ENCODE results near the gene TSHZ1. TPM values are rescaled to one million over a fixed set of nuclear protein-coding genes. Genes with fewer than 3 reads are reported as not detected.

Gene TSHZ1
- total RNA-seq, 1 donor: 13.1 TPM

DNA sequence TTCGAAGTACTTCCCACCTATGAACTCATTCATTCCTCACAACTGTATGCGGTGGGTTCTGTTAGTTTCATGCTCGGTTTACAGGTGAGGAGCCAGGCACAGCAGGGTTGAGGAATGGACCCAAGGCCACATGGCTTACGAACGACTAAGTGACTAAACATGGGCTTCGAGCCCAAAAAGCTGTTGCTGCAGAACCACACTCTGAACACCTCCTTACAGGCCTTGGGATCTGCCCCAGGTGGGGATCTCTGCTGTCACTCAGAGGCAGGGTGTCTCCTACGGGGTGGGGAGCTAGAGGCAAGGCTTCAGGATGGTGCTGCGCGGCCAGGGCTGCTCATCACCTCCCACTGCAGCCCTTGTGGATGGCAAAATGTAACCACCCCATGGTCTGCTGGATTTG lies 80.9 kb downstream of the TSHZ1 start:
- Histone ChIP-seq H3K4me3 (ENCODE audit: low read length) (no peak overlapping the region), H3K9me3 (ENCODE audit: low read depth, low read length) (no peaks in the 10 kb centered on the region), H3K4me1 (ENCODE audit: insufficient read depth, low read length) (no peaks in the 10 kb centered on the region), H3K27me3 (ENCODE audit: insufficient read depth, low read length) (no peaks in the 10 kb centered on the region)

DNA sequence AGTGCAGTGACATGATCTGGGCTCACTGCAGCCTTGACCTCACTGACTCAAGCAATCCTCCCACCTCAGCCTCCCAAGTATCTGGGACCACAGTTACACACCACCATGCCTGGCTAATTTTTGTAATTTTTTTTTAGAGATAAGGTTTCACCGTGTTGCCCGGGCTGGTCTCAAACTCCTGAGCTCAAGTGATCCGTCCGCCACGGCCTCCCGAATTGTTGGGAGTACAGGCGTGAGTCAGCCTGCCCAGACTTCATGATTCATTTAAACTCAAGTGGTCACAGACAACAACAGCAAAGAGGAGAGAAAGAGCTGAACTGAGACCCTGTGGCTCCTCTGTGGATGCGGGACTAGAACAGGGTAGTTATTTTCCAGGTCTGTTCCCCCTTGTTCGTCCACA lies 83.0 kb downstream of the TSHZ1 start:
- Histone ChIP-seq H3K4me1 (ENCODE audit: insufficient read depth, low read length) (no peaks in the 10 kb centered on the region), H3K27me3 (ENCODE audit: insufficient read depth, low read length) (no peaks in the 10 kb centered on the region), H3K4me3 (ENCODE audit: low read length) (no peak overlapping the region), H3K9me3 (ENCODE audit: low read depth, low read length) (no peaks in the 10 kb centered on the region)

DNA sequence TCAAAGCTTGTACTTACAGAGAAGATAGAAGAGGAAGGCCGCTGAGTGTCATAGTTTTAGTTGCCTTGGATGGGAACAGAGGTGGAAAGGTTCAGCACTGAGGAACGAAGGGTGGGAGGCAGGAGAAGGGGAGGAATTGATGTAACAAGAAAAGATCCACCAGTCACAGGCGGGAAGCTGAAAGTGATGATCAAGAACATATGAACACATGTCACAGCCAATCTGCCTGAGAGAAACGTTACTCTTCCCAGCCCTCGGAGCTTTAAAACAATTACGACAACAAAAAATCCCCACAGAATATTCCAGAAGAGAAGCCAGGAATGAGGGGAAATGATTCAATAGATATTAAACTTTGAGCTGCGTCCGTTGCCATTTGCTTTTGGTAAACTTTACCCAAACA lies 87.1 kb downstream of the TSHZ1 start:
- H3K4me1 ChIP-seq (ENCODE audit: insufficient read depth, low read length): no peaks in the 10 kb centered on the region
- H3K4me3 ChIP-seq (ENCODE audit: low read length): no peak overlapping the region
- no peaks in the 10 kb centered on the region for H3K9me3 ChIP-seq (ENCODE audit: low read depth, low read length)
- H3K27me3 ChIP-seq (ENCODE audit: insufficient read depth, low read length): no peaks in the 10 kb centered on the region

DNA sequence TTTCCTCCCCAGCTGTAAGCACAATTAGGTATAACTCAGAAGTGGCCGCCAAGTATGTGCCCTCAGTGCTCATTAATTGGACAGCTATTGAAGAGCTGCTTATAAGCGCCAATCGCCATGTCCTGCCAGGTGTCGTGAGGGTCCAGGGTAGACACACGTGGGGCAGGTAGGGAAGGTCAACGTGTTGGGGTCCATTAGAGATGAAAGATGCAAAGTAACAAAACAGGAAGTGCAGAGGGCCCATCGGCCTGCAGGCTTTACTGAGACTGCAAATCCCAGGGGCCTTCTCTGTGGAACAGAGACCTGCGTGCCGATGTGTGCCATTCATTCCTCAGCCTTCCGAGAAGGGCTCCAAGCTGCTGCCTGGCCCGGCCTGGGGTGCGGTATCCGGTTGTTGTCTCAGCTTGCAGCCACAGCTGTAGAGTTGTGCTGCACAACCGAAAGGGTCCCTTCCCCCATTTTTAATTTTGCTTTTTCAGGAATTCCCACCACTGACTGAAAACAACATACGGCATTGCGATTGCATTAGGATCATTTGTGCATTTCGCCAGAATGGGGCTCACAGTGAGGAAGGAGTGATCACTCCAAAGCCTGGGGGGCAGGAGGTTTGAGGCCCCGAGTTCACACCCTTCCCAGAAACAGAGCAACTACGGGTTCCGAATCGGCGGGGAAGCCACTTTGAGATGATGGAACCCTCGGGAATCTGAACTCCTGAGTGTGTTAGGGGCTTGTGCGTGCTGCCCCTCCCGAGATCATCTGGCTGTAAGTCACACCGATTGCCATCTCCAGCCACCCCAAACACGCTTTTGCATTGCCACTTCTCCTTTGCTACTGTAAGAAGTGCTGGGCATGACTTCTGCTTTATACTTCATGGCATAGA lies 94.3 kb downstream of the TSHZ1 start:
- H3K9me3 ChIP-seq (ENCODE audit: low read depth, low read length): no peaks in the 10 kb centered on the region
- H3K4me3 ChIP-seq (ENCODE audit: low read length): no peak overlapping the region

DNA sequence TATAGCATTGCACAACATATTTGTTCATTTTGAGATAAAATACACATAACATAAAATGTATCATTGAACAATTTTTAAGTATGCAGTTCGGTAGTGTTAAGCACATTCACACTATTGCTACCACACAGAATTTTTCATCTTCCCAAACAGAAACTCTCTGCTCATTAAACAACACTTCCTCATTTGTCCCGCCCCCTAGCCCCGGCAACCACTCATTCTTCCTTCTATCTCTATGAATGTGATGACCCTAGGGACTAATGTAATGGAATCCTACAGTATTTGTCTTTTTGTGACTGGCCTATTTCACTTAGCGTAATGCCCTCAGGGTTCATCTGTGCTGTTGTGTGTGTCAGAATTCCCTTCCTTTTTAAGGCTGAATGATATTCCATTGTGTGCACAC lies 95.4 kb downstream of the TSHZ1 start:
- H3K9me3 ChIP-seq (ENCODE audit: low read depth, low read length): no peaks in the 10 kb centered on the region
- H3K4me3 ChIP-seq (ENCODE audit: low read length): no peak overlapping the region
- peaks cover 4% of the 10 kb centered on the region for H3K4me1 ChIP-seq (ENCODE audit: insufficient read depth, low read length)
- H3K27me3 ChIP-seq (ENCODE audit: insufficient read depth, low read length): no peaks in the 10 kb centered on the region

More for the DNA sequence above, 94.3 kb downstream of the TSHZ1 start:
- H3K27me3 ChIP-seq (ENCODE audit: insufficient read depth, low read length): no peaks in the 10 kb centered on the region
- H3K4me1 ChIP-seq (ENCODE audit: insufficient read depth, low read length): peaks cover 4% of the 10 kb centered on the region

DNA sequence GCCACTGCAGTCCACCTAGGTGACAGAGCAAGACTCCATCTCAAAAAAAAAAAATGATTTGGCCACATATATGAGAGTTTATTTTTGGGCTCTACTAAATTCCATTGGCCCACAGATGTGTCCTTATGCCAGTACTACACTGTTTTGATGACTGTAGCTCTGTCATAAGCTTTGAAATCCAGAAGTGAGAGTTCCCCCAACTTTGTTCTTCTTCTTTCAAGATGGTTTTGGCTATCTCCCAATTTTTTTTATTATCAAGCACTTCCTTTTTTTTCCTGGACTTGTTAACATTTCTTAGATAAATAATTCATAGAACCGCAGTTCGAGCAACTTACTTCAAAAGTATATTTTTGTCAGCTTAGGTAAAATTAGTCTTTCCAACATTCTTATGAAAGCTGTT lies 96.9 kb downstream of the TSHZ1 start:
- H3K27me3 ChIP-seq (ENCODE audit: insufficient read depth, low read length): no peaks in the 10 kb centered on the region
- H3K4me1 ChIP-seq (ENCODE audit: insufficient read depth, low read length): peaks cover 4% of the 10 kb centered on the region
- H3K4me3 ChIP-seq (ENCODE audit: low read length): no peak overlapping the region
- H3K9me3 ChIP-seq (ENCODE audit: low read depth, low read length): no peaks in the 10 kb centered on the region

DNA sequence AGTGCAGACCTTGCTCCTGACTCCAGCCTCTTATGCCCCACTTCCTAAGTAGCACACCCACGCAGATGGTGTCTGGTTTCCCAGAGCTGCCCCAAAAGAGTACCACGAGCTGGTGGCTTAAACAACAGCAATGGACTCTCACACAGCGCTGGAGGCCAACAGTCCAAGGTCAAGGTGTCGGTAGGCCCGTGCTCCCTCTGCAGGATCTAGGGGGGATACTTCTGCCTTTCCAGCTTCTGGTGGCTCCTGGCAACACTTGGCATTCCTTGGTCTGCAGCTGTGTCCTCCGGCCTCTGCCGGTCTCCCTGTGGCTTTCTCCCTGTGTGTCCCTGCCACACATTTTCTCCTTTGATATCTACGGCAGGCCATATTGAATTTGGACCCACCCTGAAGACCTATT lies 99.0 kb downstream of the TSHZ1 start:
- H3K9me3 ChIP-seq (ENCODE audit: low read depth, low read length): no peaks in the 10 kb centered on the region

DNA sequence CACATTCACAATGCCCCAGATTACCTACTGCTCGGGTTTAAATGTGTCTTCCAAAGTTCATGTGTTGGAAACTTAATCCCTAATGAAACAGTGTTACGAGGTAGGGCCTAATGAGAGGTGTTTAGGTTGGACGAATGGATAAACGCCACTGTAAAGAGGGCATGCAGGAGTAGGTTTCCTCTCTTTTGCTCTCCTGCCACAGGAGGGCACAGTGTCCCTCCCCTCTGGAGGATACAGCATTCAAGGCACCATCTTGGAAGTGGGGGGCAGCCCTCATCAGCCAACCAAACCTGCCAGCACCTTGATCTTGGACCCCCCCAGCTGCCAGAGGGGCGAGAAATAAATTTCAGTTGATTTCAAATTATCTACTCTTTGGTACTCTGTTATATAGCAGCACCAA lies 103.5 kb downstream of the TSHZ1 start:
- Histone ChIP-seq H3K4me1 (ENCODE audit: insufficient read depth, low read length) (no peaks in the 10 kb centered on the region), H3K27me3 (ENCODE audit: insufficient read depth, low read length) (no peaks in the 10 kb centered on the region), H3K9me3 (ENCODE audit: low read depth, low read length) (no peaks in the 10 kb centered on the region), H3K4me3 (ENCODE audit: low read length) (no peak overlapping the region)

More for the DNA sequence above, 99.0 kb downstream of the TSHZ1 start:
- no peak overlapping the region for H3K4me3 ChIP-seq (ENCODE audit: low read length)
- H3K27me3 ChIP-seq (ENCODE audit: insufficient read depth, low read length): no peaks in the 10 kb centered on the region
- H3K4me1 ChIP-seq (ENCODE audit: insufficient read depth, low read length): peaks cover 4% of the 10 kb centered on the region

DNA sequence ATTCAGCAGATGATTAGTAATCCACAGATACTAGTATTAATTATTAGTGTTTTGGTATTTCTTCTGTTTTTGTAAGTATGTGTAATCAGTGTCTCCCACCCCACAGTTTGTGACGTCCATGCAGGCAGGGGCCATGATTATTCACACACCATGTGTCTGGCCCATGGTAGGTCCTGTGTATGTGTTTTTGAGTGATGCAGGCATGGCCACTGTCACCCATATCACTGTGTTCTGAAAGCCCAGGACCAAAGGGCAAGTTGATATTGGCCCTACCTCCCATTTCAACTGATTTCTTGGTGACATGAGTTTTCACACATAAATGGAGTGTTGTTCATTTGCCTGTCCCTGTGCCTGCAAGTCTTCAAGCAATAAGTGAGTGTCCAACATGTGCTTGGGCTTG lies 104.0 kb downstream of the TSHZ1 start:
- no peaks in the 10 kb centered on the region for H3K9me3 ChIP-seq (ENCODE audit: low read depth, low read length)

DNA sequence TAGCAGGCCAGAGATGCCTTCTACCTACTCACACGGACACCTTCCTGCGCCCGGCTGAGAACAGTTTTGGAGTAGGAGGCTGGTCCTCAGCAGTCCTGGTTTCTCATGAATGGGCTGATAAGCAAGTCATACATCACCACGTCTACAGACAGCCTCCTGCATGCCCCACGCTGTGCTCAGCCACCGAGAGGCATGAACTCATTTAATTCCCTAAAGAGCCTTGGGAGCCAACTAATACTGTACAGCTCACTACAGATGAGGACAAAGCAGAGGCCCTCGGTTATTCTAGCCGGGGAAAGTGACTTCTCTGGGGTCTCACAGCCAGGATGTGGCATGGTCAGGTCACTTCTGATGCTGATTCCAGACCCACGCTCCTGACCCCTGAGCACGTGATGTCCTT lies 105.6 kb downstream of the TSHZ1 start:
- H3K4me1 ChIP-seq (ENCODE audit: insufficient read depth, low read length): no peaks in the 10 kb centered on the region
- no peak overlapping the region for H3K4me3 ChIP-seq (ENCODE audit: low read length)
- no peaks in the 10 kb centered on the region for H3K27me3 ChIP-seq (ENCODE audit: insufficient read depth, low read length)
- no peaks in the 10 kb centered on the region for H3K9me3 ChIP-seq (ENCODE audit: low read depth, low read length)

More for the DNA sequence above, 104.0 kb downstream of the TSHZ1 start:
- no peak overlapping the region for H3K4me3 ChIP-seq (ENCODE audit: low read length)
- no peaks in the 10 kb centered on the region for H3K27me3 ChIP-seq (ENCODE audit: insufficient read depth, low read length)
- H3K4me1 ChIP-seq (ENCODE audit: insufficient read depth, low read length): no peaks in the 10 kb centered on the region

DNA sequence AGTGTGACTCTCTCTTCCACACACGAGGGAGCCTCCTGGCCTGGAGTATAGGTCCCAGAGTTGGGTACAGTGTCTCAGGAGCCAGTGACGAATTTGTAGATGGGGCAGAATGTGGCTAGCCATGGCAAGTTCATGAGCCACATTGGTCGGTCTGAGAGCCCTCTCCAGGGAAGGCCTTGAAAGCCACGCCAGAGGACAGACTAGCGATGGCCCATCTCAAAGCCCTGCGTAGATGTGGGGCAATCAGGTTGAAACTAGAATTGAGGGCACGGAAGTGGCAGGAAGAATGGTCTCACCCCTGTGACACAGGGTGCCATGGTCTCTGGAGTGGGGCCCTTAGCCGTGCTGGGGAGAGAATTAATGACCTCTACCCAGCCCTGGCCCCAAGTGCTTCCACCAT lies 106.2 kb downstream of the TSHZ1 start:
- no peaks in the 10 kb centered on the region for H3K27me3 ChIP-seq (ENCODE audit: insufficient read depth, low read length)
- H3K9me3 ChIP-seq (ENCODE audit: low read depth, low read length): no peaks in the 10 kb centered on the region
- no peak overlapping the region for H3K4me3 ChIP-seq (ENCODE audit: low read length)
- H3K4me1 ChIP-seq (ENCODE audit: insufficient read depth, low read length): no peaks in the 10 kb centered on the region

DNA sequence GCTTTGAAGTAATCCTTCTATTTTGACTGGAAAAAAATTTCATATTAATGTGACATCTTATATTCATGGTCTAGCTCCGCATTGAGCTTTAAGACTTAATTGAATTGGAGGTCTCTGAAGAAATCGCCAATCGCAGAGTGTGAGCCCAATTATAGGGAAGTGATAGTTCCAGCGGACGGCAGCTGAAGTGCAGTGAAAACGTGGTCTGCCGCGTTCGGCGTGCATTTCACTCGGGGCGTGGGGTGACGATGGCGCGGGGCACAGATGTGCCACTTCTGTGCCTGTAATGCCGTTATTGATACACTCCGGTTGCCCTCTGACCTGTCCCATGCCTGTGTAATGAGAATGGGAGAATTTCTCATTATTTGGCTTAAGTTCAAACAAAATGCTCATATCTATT lies 106.7 kb downstream of the TSHZ1 start:
- Histone ChIP-seq H3K4me3 (ENCODE audit: low read length) (no peak overlapping the region), H3K4me1 (ENCODE audit: insufficient read depth, low read length) (no peaks in the 10 kb centered on the region), H3K27me3 (ENCODE audit: insufficient read depth, low read length) (no peaks in the 10 kb centered on the region), H3K9me3 (ENCODE audit: low read depth, low read length) (no peaks in the 10 kb centered on the region)

DNA sequence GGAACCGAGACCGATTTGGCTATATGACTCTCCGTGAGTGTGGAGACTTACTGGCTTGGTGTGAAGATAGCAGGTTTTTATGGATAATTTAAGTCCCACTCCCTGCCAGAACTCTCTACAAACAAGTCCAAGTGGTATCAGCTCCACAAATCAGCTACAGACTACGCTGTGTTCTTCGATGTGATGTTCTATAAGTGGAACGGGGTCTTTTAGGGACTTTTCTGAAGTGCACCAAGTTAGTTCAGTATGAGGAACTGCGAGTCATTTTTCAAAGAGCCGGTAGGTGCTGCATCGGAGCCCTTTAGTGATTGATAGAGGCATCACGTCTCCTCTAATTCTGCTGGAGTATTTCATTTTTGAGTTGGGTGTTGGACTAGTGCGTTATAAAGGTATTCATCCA lies 107.1 kb downstream of the TSHZ1 start:
- H3K9me3 ChIP-seq (ENCODE audit: low read depth, low read length): no peaks in the 10 kb centered on the region
- H3K4me3 ChIP-seq (ENCODE audit: low read length): no peak overlapping the region
- no peaks in the 10 kb centered on the region for H3K27me3 ChIP-seq (ENCODE audit: insufficient read depth, low read length)
- H3K4me1 ChIP-seq (ENCODE audit: insufficient read depth, low read length): no peaks in the 10 kb centered on the region

DNA sequence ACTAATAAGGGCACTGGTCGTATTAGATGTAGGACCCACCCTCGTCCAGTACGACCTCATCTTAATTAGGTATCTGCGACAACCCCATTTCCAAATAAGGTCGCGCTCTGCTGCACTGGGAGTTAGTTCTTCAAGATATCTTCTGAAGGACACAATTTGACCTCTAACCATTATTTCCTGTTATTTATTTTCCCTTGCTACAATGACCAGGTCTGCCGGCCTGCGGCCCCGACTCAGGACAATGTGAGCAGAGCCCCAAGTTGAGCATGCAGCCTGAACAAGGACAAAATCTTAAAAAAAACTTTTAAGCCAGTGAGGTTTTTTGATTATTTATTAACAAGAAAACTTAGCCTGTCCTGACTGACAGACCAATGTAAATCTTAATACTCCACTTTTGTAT lies 109.3 kb downstream of the TSHZ1 start:
- Histone ChIP-seq H3K9me3 (ENCODE audit: low read depth, low read length) (no peaks in the 10 kb centered on the region), H3K4me3 (ENCODE audit: low read length) (no peak overlapping the region), H3K27me3 (ENCODE audit: insufficient read depth, low read length) (no peaks in the 10 kb centered on the region), H3K4me1 (ENCODE audit: insufficient read depth, low read length) (no peaks in the 10 kb centered on the region)

DNA sequence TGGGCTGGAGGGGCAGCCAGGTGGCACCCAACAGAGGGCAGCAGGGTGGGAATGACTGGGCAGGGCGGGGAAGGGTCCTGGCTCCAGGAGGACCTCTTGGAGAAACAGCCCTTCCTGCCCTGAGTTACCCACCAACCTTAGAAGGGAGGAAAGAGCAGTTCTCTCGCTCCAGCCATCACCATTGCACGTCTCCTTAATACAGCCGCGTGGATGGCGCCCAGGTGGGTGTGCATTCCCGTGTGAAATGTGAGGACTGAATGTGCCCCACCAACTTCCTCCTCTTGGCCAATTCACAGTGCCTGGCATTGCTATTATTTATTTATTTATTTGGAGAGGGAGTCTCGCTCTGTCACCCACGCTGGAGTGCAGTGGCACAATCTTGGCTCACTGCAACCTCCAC lies 109.9 kb downstream of the TSHZ1 start:
- H3K4me1 ChIP-seq (ENCODE audit: insufficient read depth, low read length): no peaks in the 10 kb centered on the region
- no peak overlapping the region for H3K4me3 ChIP-seq (ENCODE audit: low read length)
- H3K27me3 ChIP-seq (ENCODE audit: insufficient read depth, low read length): no peaks in the 10 kb centered on the region
- H3K9me3 ChIP-seq (ENCODE audit: low read depth, low read length): peaks cover 2% of the 10 kb centered on the region

DNA sequence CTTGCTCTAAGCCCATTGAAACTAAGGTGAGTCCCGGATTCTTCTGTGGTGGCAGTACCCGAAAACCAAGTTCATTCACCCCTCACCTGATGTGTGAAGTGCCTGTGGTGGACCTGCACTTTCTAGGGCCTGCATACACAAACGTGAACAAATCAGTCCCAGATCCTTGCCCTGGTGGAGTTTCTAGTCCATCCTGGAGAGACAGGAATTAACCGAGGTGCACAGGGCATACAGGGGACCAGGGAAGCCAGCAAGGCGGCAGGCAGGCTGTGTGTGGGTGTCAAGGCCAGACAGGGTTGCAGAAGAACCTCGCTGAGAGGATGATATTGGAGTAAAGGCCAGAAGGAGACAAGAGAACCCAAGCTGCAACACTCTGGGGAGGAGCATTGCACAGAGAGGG lies 110.8 kb downstream of the TSHZ1 start:
- no peaks in the 10 kb centered on the region for H3K27me3 ChIP-seq (ENCODE audit: insufficient read depth, low read length)
- H3K9me3 ChIP-seq (ENCODE audit: low read depth, low read length): peaks cover 11% of the 10 kb centered on the region
- no peak overlapping the region for H3K4me3 ChIP-seq (ENCODE audit: low read length)
- no peaks in the 10 kb centered on the region for H3K4me1 ChIP-seq (ENCODE audit: insufficient read depth, low read length)
